HG02852 (cell line): ENCODE measurements around the gene FCAMR.
"Not testable (repeated sequence)": the region's sequence is repeated elsewhere in the genome, so short reads cannot be mapped to it uniquely, and the experiment has no call there.

Experiments
- ATAC-seq: cut with Tn5 transposase; IDR thresholded peaks from one replicate; pipeline ENCODE4 v1.9.1; 2021; ENCODE audit warnings: mild to moderate bottlenecking, moderate library complexity; ENCODE audit not compliant: unreplicated experiment

Gene FCAMR

GRCh38 chr1:206937425-206937824 lies 32.8 kb downstream of the FCAMR start:
- ATAC-seq: no peak

GRCh38 chr1:206935491-206936067 lies 34.7 kb downstream of the FCAMR start:
- no peak for ATAC-seq

DNA sequence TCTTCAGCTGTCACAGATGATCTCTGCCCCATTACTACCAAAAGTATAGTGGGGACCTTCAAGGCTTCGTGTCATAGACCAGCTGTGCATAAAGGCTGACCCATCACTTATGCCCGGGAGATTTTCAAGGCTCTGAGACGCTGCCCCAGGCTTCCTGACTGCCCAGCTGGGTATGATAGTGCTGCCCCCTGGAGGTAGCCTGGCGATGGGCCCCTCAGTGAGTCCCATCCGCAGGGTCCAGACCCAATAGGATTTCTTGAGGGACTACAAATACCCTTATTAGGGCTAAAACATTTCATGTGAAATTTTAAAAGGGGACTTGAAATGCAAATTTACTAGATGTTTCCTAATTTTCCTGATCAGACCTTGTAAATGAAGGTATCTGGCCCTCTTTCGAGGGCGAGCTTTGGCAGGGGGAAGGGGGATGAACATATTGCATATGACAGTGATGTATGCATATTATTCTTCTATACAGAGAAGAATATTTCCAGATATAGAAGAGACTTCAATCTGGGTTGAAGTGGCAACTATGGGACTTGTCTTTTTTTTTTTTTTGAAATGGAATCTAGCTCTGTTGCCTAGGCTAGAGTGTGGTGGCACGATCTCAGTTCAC lies 36.8 kb downstream of the FCAMR start:
- ATAC-seq: no peak

DNA sequence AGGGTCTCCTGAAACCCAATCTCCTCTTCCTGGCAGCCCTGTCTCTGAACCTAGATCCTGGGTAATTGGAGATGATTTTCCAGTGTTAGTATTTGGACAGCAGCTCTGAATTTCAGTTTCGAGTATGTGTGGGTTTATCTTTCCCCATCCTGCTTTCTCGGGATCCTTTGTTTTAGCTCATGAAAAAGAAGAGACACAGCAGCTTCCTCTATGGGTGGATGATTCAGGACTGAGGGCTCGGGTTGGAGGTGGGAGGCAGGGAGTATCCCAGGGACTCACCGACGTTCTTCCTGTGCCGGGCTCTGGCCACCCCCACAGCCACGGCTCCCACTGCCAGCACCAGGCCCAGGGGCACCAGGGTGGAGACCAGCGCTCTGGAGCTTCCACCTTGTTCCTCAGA lies 38.1 kb downstream of the FCAMR start:
- ATAC-seq: no peak

GRCh38 chr1:206931709-206932108 lies 38.6 kb downstream of the FCAMR start:
- ATAC-seq: no peak

DNA sequence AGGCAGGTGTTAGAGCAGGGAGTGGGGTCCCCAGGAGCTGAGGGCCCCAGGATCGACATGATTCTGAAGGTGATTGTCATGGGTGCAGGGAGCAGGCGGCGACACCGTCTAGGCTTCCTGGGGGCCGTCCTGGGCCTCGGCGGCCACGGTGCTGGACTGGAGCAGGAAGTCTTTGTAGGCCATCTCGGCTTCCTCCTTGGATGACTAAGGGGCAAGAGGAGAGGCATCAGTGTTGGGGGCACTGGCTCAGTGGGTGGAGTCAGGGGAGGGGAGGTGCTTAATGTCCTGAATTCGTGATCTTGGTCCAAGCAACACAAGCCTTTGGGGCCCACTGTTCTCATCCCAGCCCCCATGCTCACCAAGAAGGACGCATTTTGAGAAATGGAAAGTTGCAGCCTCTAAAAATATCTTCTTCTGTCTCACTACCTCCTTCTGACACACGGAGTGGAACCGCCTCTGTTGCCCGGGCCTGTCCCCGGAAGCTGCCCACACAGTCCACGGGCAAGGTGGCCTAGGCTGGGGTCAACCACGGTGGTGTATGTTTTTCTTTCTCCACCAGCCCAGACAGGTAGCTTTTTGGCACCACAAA lies 40.0 kb downstream of the FCAMR start:
- peak; percentile 81 for ATAC-seq

- no peak for ATAC-seq
Measured at GRCh38 chr1:206929524-206929923, 40.7 kb downstream of the FCAMR start.

DNA sequence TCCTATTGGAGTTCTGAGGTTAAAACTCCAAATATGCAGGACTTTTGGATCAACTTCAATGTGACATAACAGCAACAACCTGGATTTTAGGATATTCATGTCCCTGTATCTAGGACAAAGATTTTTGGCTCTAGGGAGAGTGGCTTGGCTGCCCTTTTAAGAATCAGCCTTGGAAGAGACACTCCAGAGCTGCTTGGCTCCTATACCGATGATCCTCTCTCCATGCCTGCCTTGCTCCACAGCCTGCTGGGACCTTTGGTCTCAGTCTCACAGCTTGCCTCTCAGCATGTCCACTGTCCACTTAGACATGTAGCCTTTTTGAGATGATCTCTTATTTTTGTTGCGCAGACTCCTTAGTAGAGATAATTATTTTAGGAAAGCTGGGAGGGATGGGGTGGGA lies 44.0 kb downstream of the FCAMR start:
- ATAC-seq: no peak

DNA sequence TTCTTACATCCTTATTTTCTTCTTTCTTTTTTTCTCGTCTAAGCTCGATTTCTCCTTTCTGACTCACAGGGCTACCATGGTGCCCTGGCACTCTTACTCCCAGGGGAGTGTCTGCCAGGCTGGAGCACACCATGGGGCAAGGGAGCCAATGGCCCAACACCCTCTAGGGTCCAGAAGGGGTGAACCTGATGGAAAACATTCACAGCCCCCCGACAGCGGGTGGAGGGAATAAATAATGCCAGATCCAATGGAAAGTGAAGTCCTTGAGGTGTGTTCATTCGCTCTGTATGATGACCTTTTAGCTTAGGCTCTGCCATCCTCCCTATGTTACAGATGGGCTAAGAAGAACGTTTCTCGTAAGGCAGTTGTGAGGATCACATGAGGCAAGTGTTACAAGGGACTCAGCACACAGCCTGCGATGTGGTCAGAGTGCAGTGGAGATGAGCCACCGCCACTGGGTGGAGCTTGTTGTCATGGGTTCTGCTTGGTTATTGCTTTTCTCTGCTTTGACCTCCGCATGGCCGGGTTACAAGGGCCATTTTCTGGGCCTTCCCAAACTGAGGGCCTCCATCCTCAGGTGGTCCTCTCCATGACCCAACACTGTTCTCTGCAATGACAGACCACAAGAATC lies 45.0 kb downstream of the FCAMR start:
- peak; percentile 50 for ATAC-seq

DNA sequence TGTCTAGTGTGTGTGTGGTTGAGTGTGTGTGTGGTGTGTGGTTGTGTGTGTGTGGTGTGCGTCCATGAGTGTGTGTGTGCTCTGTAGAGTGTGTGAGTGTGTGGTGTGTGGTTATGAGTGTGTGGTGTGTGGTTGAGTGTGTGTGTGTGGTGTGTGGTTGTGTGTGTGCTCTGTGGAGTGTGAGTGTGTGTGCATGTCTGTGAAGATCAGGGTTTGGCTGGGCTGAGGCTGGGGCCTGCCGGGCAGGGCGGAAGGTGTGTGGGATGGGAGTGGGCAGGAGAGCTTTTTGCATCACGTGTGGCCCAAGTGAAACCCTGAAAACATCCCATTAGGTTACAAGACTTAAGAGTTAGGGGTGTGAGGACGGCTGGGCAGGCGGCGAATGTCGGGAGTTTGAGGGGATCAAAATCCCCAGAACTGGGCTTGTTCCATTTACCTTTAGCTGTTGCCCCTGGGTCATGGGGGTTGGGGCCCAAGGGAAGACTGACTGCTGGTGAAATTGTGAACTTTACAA lies 45.6 kb downstream of the FCAMR start:
- ATAC-seq: peak; percentile 25

DNA sequence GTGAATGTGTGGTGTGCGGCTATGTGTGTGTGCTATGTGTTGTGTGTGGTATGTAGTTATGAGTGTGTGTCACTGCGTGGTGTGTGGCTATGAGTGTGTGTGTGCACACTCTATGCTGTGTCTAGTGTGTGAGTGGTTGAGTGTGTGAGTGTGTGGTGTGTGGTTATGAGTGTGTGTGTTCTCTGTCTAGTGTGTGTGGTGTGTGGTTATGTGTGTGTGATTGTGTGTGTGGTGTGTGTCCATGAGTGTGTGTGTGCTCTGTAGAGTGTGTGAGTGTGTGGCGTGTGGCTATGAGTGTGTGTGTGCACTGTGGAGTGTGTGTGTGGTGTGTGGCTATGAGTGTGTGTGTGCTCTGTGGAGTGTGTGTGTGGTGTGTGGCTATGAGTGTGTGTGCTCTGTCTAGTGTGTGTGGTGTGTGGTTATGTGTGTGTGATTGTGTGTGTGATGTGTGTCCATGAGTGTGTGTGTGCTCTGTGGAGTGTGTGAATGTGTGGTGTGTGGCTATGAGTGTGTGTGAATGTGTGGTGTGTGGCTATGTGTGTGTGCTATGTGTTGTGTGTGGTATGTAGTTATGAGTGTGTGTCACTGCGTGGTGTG lies 46.2 kb downstream of the FCAMR start:
- ATAC-seq: not testable (repeated sequence)

- peak; percentile 67 for ATAC-seq
Measured at GRCh38 chr1:206923009-206923960, 47.0 kb downstream of the FCAMR start.

- no peak for ATAC-seq
Measured at GRCh38 chr1:206922524-206922923, 47.7 kb downstream of the FCAMR start.

- no peak for ATAC-seq
Measured at GRCh38 chr1:206921772-206922265, 48.4 kb downstream of the FCAMR start, which contains the start of gene FCMR. Gene FCMR, minus strand, starts transcription at chr1:206921941. Its CDS starts 87 bp downstream, at chr1:206921854.

GRCh38 chr1:206918076-206918475 lies 52.2 kb downstream of the FCAMR start:
- no peak for ATAC-seq

DNA sequence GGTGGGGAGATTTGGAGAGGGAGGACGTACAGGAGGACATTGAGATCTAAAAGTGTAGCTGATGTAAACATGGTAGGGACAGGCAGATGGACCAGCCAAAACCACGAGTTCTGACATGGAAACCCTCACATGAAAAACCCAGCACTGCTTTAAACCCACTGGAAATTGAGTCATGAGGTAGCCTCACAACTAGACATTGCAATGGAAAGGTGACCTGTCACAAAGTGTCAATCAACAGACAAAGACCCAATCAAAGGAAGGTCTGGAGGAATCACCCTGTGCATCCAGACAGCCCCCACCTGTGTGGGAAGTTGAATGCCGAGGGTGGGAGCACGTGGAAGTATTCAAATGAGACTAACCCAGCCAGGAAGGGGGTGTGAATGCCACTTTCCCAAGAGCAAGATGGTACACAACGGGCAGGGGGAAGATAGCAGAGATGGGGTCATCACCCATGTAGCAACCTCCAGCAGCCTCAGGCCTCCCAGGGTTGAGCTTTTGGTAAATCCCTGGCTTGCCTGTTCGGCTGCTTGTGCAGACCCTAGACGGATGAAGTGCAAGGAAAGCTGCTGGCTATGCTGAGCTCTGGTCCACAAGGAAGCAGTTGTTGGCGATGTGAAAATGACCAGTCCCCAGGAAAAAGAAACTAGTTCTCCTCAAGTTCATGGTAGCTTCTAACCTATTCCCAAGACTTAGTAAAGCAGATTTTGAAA lies 54.1 kb downstream of the FCAMR start:
- no peak for ATAC-seq

DNA sequence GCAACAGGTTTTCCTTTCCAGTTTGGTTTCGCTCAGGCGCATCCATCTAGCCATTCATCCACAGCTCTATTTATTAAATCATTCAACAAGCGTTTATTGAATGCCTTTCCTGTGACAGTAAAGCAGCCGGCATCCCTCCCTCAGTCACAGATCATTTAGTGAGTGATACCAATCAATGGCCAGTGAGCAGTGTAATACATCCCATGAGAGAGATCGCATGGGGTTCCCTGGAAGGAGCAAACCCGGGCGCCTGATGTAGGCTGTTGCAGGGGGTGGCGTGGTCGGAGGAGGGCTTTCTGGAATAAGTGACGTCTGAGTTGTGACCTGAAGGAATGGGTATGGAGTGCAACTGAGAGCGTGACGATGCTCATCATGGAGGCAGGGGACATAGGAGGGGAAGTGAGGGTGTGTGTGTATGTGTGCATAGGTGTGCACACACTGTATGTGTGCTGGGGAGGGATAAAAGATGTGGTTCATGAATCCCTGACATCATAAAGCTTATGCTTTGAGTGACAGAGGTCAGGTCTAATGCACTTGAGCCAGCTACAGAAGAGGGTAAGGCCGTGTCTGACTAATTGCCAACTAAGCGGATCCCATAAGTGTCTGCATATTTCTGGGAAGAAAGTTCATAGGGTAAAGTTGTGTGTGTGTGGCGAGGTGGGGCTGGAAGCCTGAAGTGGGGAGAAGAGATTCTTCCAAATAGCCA lies 55.1 kb downstream of the FCAMR start:
- no peak for ATAC-seq

DNA sequence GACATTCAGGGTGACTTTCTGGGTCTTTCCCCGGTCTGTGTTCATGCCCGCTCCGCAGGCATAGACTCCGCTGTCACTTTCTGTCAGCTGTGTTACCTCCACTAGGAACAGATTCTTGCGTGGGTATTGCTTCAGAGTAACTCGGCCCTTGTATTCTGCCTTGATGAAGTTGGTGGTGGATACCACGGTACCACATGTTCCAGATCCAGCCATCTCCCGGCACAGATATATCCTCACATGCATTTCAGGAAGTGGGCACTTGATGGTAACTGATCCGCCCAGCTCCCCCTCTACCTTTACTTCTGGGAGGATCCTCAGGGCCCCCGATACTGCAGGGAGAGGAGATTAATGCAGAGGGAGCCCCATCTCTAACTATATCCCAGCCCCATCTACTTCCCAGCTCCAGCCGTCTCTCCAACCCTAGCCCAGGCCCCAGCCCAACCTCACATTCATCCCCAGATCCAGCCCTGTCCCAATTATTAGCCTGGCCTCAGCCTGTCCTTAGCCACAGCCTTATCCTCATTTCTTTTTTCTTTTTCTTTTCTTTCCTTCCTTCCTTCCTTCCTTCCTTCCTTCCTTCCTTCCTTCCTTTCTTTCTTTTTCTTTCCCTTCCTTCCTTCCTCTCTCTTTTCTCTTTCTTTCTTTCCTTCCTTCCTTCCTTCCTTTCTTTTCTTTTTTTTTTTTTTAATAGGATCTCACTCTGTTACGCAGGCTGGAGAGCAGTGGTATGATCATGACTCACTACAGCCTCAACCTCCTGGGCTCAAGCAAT lies 56.3 kb downstream of the FCAMR start:
- no peak for ATAC-seq
